ENCODE results near the gene PPP2R2B. TPM values are rescaled to one million over a fixed set of nuclear protein-coding genes. Genes with fewer than 3 reads are reported as not detected.

The PPP2R2B gene
- total RNA-seq, result 10 to 100 TPM; 44.9 to 68.3 (median 63.7) TPM
- 48.0 TPM for total RNA-seq (2013)

GRCh38 chr5:146878476-146879172, at the start of gene PPP2R2B:
Gene PPP2R2B (minus strand): TSS chr5:146878757.
- DNase-seq (peak in 1 of 2 donors; percentile 70), ATAC-seq (peak; percentile 75 to 80 (median 76))
- peak within 1 kb of the TSS; percentile 62 for H3K4me3 ChIP-seq (ENCODE audit: low read length)
- no peaks in the 10 kb centered on the region for H3K27me3 ChIP-seq (ENCODE audit: control insufficient read depth, insufficient read depth, low read length)
- Mint-ChIP-seq H3K36me3 (no peaks in the 10 kb centered on the region), H3K27me3 (ENCODE audit: low read depth in 2 of 2) (peaks cover 0 to 4% of the 10 kb centered on the region in 2 donors), H3K4me1 (peaks cover 37 to 43% of the 10 kb centered on the region in 2 donors), H3K27ac (peak within 1 kb of the TSS; percentile 27 to 73), H3K4me3 (peak within 1 kb of the TSS; percentile 96), H3K9me3 (no peaks in the 10 kb centered on the region)
- no peak for TF ChIP-seq CTCF (IDR thresholded peaks at IDR 0.05)
- no peaks in the 10 kb centered on the region for H3K9me3 ChIP-seq (ENCODE audit: control insufficient read depth, insufficient read depth, low read length)
- intact Hi-C loops (cut with micrococcal nuclease), result loop anchor here (5.0 kb wide), 2 partner anchors 39 to 126 kb away; no protein-coding TSS in a partner anchor
- peak within 1 kb of the TSS; percentile 52 for H3K27ac ChIP-seq (ENCODE audit: low read length)
- no peaks in the 10 kb centered on the region for H3K36me3 ChIP-seq (ENCODE audit: control insufficient read depth, insufficient read depth, low read length)
- peaks cover 10% of the 10 kb centered on the region for H3K4me1 ChIP-seq (ENCODE audit: control insufficient read depth, insufficient read depth, low read length)
- WGBS (ENCODE audit: insufficient coverage), result 2% methylated on average over 40 of the region's 40 CpGs

GRCh38 chr5:146924132-146924531, 45.6 kb upstream of the PPP2R2B start:
- Mint-ChIP-seq H3K27me3 (ENCODE audit: low read depth in 2 of 2) (peaks cover 6 to 7% of the 10 kb centered on the region in 2 donors), H3K4me3 (no peak overlapping the region), H3K36me3 (no peaks in the 10 kb centered on the region), H3K27ac (no peak overlapping the region), H3K4me1 (peaks cover 4 to 6% of the 10 kb centered on the region in 2 donors), H3K9me3 (no peaks in the 10 kb centered on the region)
- no peaks in the 10 kb centered on the region for H3K27me3 ChIP-seq (ENCODE audit: control insufficient read depth, insufficient read depth, low read length)
- no peak overlapping the region for H3K4me3 ChIP-seq (ENCODE audit: low read length)
- no peaks in the 10 kb centered on the region for H3K9me3 ChIP-seq (ENCODE audit: control insufficient read depth, insufficient read depth, low read length)
- no peaks in the 10 kb centered on the region for H3K4me1 ChIP-seq (ENCODE audit: control insufficient read depth, insufficient read depth, low read length)
- ATAC-seq, result no peak
- no peaks in the 10 kb centered on the region for H3K36me3 ChIP-seq (ENCODE audit: control insufficient read depth, insufficient read depth, low read length)
- no peak overlapping the region for H3K27ac ChIP-seq (ENCODE audit: low read length)
- intact Hi-C loops (cut with micrococcal nuclease), result no loop called here
- DNase-seq, result no peak
- no peak for TF ChIP-seq CTCF (IDR thresholded peaks at IDR 0.05)

DNA sequence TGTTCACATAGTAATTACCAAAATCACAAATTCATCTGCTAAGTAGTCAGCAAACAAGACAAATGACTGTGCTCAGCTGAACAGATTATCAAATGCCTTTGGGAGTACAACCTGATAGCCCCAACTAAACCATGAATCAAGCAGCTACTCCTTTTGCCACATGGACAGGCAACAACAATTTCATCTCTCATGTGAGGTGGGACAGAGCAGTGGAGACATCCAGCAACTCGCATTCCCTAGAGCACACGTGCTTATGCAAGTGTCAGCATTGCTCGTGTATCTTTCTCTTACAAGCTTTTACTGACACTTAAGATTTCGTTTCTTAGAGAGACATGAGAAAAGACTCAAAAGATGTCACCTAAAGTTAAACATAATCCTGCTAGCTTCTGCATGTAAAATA, 42.7 kb upstream of the PPP2R2B start:
- no peak for DNase-seq
- Mint-ChIP-seq H3K4me3 (no peak overlapping the region), H3K27ac (peak overlapping the region in 1 of 2 donors; percentile 20), H3K36me3 (no peaks in the 10 kb centered on the region), H3K9me3 (no peaks in the 10 kb centered on the region), H3K4me1 (peaks cover 15 to 16% of the 10 kb centered on the region in 2 donors), H3K27me3 (ENCODE audit: low read depth in 2 of 2) (peaks cover 0 to 7% of the 10 kb centered on the region in 2 donors)
- intact Hi-C loops (cut with micrococcal nuclease), result no loop called here
- no peak for TF ChIP-seq CTCF (IDR thresholded peaks at IDR 0.05)
- no peak overlapping the region for H3K27ac ChIP-seq (ENCODE audit: low read length)
- H3K36me3 ChIP-seq (ENCODE audit: control insufficient read depth, insufficient read depth, low read length), result no peaks in the 10 kb centered on the region
- no peak overlapping the region for H3K4me3 ChIP-seq (ENCODE audit: low read length)
- 85% methylated on average over 4 of the region's 4 CpGs for WGBS (ENCODE audit: insufficient coverage)
- H3K27me3 ChIP-seq (ENCODE audit: control insufficient read depth, insufficient read depth, low read length), result no peaks in the 10 kb centered on the region
- ATAC-seq, result no peak
- H3K9me3 ChIP-seq (ENCODE audit: control insufficient read depth, insufficient read depth, low read length), result no peaks in the 10 kb centered on the region
- H3K4me1 ChIP-seq (ENCODE audit: control insufficient read depth, insufficient read depth, low read length), result no peaks in the 10 kb centered on the region

Measured in natural killer cell (primary cell).